ENCODE measurements around the gene NAALADL2. TPM values are rescaled to one million over a fixed set of nuclear protein-coding genes. Genes with fewer than 3 reads are reported as not detected.

The NAALADL2 gene
- total and polyA plus RNA-seq, 9 of the 15 experiments (the other 6 are each of a cell fraction or from before 2014, with no cell fraction given) = 0.29 to 1.1 (median 0.79) TPM; not detected in 1

DNA sequence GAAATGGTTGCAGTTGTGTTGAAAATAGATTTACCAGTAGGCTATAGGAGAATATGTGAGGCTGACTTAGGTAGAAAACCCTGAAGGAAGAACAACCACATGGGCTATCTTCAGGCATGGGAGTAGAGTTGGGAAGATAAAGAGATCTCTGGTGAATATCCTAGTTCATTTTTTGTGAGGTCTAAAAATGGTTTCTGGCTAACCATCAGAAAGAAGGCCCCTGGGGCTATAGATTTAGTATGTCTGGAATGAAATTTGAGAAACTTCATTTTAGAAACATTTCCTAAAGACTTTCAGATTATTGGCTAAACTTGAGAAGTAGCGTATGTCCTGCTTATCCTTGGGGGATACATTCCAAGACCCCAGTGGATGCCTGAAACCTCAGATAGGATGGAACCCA lies 148.2 kb downstream of the NAALADL2 start (continued):
- TF ChIP-seq KDM5B (IDR thresholded peaks at IDR 0.05; ENCODE audit: insufficient replicate concordance, low read depth, low read length) = no peak
- no peak for TF ChIP-seq ZNF212 (CRISPR knock-in tag; IDR thresholded peaks at IDR 0.05)
- no peak for TF ChIP-seq ZNF197 (CRISPR knock-in tag; IDR thresholded peaks at IDR 0.05; ENCODE audit: low read depth)

- Histone ChIP-seq H3K9me3 (replicated peaks; ENCODE audit: control insufficient read depth, insufficient read depth, low read depth, low read length) (no peaks in the 10 kb centered on the region; the same call in 1 of the 2 replicates), H3K36me3 (ENCODE audit: control insufficient read depth, insufficient read depth, low read length) (no peaks in the 10 kb centered on the region), H3K4me3 (no peak overlapping the region), H3K4me2 (ENCODE audit: insufficient read depth, low read length) (no peak overlapping the region), H2AFZ (ENCODE audit: low read depth, low read length) (no peak overlapping the region), H3K27me3 (ENCODE audit: control insufficient read depth in 2 of 2, insufficient read depth in 2 of 2, low read length in 2 of 2) (no peaks in the 10 kb centered on the region), H3K27ac (ENCODE audit: extremely low read depth, low read depth, low read length) (no peak overlapping the region), H3K4me1 (replicated peaks in 1 of 2; ENCODE audit: control insufficient read depth in 2 of 2, insufficient read depth in 2 of 2, low read length in 2 of 2) (no peaks in the 10 kb centered on the region), H3K79me2 (ENCODE audit: control insufficient read depth, insufficient read depth, low read length) (no peaks in the 10 kb centered on the region), H4K20me1 (replicated peaks; ENCODE audit: control insufficient read depth, insufficient read depth, low read length) (no peaks in the 10 kb centered on the region), H3K9ac (ENCODE audit: insufficient read depth in 1 of 2, low read depth in 2 of 2, low read length in 2 of 2) (no peak overlapping the region), H3K9me1 (ENCODE audit: control insufficient read depth, insufficient read depth, low read length) (no peaks in the 10 kb centered on the region)
- in situ Hi-C loops (cut with MboI) (no loop called here), intact Hi-C loops (cut with micrococcal nuclease) (no loop called here)
- no TSS peak for BruUV-seq (replicated peaks)
- no peak for ATAC-seq
- FAIRE-seq = no peak
- WGBS (ENCODE audit: insufficient coverage, low coverage, missing lambda C conversion rate) = 0% methylated on average over 2 of the region's 2 CpGs
- CTCF ChIA-PET (ENCODE audit: low intra/inter-chr PET ratio) = no interaction called here
- TF ChIP-seq ZNF592 (IDR thresholded peaks at IDR 0.05) (no peak), OTX1 (CRISPR knock-in tag; IDR thresholded peaks at IDR 0.05) (no peak), MAFF (IDR thresholded peaks at IDR 0.05; ENCODE audit: low read length) (peak; percentile 37; the same call in 1 of the 2 replicates), ZBTB17 (CRISPR knock-in tag; IDR thresholded peaks at IDR 0.05) (no peak), XRCC4 (IDR thresholded peaks at IDR 0.05; ENCODE audit: extremely low read depth, insufficient read depth, insufficient read length) (no peak), ELF2 (CRISPR knock-in tag; IDR thresholded peaks at IDR 0.05) (no peak), SRSF9 (IDR thresholded peaks at IDR 0.05; ENCODE audit: borderline replicate concordance, low read depth, low read length) (no peak), ZNF316 (IDR thresholded peaks at IDR 0.05) (peak; percentile 72), MAFK (IDR thresholded peaks at IDR 0.05; ENCODE audit: low read length) (peak; percentile 41; the same call in 1 of the 2 replicates), MAFG (tag; conservative IDR thresholded peaks at IDR 0.05) (peak; percentile 47), HEY1 (CRISPR knock-in tag; IDR thresholded peaks at IDR 0.05; ENCODE audit: borderline replicate concordance) (no peak), C11orf30 (IDR thresholded peaks at IDR 0.05; ENCODE audit: low read depth) (peak; percentile 27; the same call in 1 of the 2 replicates), TGIF2 (CRISPR knock-in tag; IDR thresholded peaks at IDR 0.05) (no peak), NFIX (CRISPR knock-in tag; IDR thresholded peaks at IDR 0.05; ENCODE audit: low read depth) (no peak)
- no peak for DNase-seq (ENCODE audit: extremely low read depth in 1 of 4, low spot score in 3 of 4)
- POLR2A ChIA-PET = no interaction called here
Measured at GRCh38 chr3:175009295-175009694, 150.2 kb downstream of the NAALADL2 start.
